HG03571 (cell line): ENCODE data around the gene PLEKHD1.
"Not testable (repeated sequence)": the region's sequence is repeated elsewhere in the genome, so short reads cannot be mapped to it uniquely, and the experiment has no call there.

ENCODE experiments used
- ATAC-seq: cut with Tn5 transposase; IDR thresholded peaks from one replicate; pipeline ENCODE4 v1.9.1; 2021; ENCODE audit not compliant: unreplicated experiment

PLEKHD1 gene

DNA sequence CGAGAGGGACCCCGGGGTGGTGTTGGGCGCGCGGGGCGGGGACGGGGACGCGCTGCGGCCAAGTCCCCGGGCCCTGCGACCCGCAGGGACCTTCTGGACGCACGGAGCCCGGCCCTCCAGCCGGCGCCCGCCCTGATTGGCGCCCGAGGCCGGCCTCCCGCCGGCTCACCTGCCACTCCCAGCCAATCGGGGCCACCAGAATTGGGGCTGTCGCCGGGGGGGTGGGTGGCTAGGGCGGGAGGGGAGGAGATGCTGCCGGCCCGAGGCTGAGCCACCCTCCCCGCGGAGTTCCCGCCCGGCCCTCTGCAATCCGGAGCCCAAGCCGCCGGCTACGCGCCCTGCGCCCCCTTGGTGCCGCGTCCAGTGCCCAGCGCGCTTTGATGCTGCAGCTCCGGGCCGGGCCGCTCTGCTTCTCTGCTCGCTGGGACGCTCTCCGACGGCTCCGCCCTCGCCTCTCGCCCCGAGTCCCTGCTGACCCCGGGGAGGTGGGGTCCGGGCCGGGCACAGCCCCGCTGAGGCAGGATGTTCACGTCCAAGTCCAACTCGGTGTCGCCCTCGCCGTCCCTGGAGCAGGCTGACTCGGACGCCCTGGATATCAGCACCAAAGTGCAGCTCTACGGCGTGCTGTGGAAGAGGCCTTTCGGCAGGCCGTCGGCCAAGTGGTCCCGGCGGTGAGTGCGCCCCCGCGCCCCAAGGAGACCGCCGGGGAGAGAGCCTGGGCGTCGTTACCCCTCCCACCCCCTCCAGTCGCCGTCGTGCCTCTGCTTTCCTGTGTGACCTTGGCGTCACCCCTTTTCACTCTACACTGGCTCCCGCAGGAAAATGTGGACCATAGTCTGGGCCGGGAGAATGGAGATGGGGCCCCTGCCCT is at the start of gene PLEKHD1:
Gene PLEKHD1, plus strand, starts transcription at position 285 of the 871 bp plus-strand sequence. Its CDS starts 238 bp downstream, at position 523.
- no peak for ATAC-seq

DNA sequence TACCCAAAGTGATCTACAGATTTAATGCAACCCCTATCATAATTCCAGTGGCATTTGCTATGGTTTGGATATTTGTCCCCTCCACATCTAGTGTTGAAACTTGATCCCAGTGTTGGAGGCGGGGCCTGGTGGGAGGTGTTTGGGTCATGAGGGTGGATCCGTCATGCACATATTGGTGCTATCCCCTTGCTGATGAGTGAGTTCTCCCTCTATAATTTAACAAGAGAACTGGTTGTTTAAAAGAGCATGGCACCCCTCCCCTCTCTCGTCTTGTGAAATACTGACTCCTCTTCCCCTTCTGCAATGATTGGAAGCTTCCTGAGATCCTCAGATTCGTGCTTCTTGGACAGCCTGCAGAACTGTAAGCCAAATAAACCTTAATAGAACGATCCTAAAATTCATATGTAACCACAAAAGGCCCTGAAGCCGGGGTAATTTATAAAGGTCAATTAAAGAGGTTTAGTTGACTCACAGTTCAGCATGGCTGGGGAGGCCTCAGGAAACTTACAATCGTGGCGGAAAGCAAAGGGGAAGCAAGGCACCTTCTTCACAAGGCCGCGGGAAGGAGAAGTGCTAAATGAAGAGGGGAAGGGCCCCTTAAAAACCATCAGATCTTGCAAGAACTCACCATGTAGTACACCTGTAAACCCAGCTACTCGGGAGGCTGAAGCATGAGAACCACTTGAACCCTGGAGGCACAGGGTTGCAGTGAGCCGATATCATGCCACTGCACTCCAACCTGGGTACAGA is 44.8 kb upstream of the PLEKHD1 start:
- ATAC-seq, result no peak

GRCh38 chr14:69441948-69442347 is 42.6 kb upstream of the PLEKHD1 start:
- ATAC-seq, result no peak

GRCh38 chr14:69443296-69443805 is 41.2 kb upstream of the PLEKHD1 start:
- no peak for ATAC-seq

- ATAC-seq, result no peak
These were observed 35.3 kb upstream of the PLEKHD1 start for GRCh38 chr14:69449216-69449615.

DNA sequence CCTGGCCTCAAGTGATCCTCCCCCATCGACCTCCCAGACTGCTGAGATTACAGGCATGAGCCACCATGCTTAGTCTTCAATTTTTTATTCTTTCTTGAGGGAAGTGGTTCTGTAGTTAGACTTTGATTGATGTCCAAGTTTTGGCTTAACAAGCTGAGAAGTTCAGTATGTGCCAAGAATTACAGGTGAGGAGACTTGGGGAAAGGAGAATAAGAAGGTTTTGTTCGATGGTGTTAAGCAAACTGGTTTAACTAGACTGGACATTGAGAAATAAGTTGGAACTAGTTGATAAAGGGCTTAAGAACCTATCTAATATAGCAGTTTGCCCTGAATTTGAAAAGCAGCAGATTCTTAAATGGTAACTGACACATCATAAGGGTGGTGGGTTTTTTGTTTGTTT is 32.6 kb upstream of the PLEKHD1 start:
- ATAC-seq, result no peak

GRCh38 chr14:69458350-69458749 is 26.2 kb upstream of the PLEKHD1 start:
- no peak for ATAC-seq

DNA sequence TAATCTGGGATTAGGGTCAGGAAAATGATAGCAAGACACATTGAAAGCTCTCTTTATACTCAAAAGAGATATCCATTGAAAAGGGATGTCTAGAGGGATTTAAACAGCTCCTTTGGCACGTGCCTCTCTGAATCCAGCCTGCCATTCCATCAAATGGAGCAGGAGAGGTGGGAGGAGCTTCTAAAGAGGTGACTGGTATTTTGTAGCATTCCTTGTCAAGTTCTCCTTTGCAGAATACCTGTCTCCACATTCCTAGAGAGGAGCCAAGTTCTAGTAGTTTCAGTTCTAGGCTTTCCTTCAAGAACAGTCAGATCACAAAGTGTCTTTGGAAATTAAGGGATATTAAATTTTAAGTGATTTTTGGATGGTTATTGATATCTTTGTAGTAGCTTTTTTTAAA is 25.4 kb upstream of the PLEKHD1 start:
- ATAC-seq, result no peak

DNA sequence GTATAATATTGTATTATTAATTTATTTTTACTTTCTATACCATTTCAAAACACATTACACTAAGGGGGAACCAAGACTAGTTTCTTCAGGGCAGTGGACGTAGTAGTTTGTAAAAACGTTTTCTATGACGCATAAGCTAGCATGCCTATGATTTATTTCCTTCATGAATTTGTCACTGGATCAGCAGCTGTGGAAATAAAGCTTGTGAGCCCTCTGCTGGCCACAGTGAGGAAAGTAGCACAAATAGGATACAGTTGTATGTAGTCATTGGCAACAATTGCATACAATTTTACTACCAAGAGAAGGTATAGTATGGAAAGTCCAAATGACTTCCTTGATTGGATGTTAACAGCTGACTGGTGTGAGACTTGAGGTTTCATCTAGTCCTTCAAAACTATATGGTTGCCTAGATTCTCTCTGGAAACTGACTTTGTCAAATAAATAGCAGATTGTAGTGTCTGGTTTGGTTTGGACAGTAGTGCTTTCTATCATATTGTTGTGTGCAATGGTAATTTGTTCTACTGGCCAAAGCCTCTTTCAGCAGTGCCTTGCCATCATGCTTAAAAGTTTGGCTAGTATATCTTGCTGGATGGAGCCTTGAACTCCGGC is 24.3 kb upstream of the PLEKHD1 start:
- ATAC-seq, result no peak

DNA sequence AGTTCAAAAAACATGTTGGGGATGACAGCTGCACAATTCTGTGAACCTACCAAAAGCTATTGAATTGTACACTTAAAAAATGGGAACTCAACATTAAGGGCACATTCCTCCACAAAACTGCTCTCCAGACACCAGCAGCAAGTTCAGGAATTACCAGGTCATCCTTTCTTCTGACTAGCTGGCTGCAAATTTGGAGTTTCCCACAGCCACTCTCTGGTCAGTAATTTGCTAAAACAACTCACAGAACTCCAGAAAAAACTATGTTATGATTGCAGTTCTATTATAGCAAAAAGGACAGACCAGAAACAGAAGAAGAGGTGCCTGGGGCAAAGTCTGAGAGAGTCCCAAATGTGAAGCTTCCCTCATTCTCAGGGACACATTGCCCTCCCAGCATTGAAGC is 20.1 kb upstream of the PLEKHD1 start:
- ATAC-seq, result no peak

DNA sequence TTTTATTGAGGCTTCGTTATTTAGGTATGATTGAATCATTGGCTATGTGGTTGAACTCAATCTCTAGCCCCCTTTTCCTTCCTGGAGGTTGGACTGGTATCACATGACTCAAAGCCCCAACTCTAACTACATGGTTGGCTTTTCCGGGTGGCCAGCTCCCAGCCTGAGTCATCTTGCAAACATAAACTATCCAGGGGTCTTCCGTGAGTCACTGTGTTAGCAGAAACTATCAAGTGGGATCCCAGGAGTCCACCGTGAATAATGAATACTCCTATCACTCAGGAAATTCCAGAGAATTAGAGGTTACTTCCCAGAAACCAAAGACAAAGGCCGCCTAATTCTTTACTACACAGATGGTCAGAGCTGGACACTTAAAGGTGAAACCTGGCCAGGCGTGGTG is 19.7 kb upstream of the PLEKHD1 start:
- ATAC-seq, result no peak

GRCh38 chr14:69468949-69469348 is 15.6 kb upstream of the PLEKHD1 start:
- no peak for ATAC-seq

- no peak for ATAC-seq
These were observed 13.1 kb upstream of the PLEKHD1 start for GRCh38 chr14:69471436-69471835.

DNA sequence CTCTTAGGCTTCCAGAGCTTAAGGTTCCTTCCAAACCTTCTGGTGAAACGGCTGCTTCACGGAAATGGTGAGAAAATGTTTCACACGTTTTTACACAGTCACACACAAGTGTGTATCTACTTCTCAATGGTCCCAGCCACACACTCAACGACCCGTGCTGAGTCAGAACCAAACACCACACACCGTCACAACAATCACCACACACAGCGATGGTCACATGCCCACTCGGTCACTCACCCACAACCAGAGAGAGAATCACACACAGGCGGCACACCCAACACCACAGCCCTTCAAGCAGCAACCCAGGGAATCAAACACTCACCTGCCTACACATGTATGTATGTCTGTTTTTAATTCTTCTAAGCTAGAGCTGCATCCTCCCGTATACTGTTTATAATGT is 12.6 kb upstream of the PLEKHD1 start:
- ATAC-seq, result no peak

DNA sequence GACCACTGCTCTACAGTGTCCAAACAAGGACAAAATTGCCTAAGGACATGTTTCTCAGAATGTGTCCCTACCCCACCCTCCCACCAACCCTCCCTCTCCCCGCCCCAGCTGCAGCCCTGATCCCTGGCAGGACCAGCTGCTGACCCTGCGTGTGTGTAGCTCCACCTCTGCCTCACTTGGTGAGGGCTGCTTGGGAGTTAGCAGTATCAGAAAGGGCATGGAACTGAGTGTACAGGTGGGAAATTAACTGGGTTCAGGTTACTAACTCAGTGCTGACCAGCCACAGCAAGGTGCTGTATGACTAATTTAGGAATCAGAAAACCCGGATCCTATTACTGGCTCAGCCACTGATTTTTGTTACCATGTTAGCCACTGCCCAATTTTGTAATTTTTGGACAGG is 11.3 kb upstream of the PLEKHD1 start:
- no peak for ATAC-seq

DNA sequence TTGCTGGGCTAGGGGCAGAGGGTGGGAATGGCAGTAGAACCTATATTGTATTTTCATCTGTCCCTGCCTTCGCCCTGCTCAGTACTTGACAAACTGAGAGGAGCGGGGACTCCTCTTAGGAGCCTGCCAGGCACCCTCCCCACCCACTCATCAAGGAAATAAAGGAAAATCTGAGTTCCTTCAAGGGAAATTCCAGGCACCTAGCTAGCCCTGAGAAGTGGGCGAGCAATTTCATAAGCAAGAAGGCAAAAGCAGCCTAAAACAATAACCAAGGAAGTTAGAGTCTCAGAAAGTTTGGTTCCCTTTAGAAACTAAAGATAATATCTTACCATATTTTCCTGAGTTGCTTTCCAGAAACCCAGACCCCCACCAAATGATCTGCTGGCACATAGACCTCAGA is 10.6 kb upstream of the PLEKHD1 start:
- no peak for ATAC-seq

- no peak for ATAC-seq
These were observed 9.2 kb upstream of the PLEKHD1 start for GRCh38 chr14:69475194-69475818.

DNA sequence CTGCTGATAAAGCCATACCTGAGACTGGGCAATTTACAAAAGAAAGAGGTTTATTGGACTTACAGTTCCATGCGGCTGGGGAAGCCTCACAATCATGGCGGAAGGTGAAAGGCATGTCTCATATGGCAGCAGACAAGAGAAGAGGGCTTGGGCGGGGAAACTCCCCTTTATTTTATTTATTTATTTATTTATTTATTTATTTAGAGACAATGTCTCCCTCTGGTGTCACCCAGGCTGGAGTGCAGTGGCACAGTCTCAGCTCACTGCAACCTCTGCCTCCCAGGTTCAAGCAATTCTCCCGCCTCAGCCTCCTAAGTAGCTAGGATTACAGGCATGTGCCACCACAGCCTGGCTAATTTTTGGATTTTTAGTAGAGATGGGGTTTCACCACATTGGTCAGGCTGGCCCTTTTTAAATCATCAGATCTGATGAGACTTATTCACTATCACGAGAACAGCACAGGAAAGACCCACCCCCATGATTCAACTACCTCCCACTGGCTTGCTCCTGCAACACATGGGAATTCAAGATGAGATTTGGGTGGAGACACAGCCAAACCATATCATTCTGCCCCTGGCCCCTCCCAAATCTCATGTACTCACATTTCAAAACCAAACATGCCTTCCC is 7.6 kb upstream of the PLEKHD1 start:
- ATAC-seq, result not testable (repeated sequence)

DNA sequence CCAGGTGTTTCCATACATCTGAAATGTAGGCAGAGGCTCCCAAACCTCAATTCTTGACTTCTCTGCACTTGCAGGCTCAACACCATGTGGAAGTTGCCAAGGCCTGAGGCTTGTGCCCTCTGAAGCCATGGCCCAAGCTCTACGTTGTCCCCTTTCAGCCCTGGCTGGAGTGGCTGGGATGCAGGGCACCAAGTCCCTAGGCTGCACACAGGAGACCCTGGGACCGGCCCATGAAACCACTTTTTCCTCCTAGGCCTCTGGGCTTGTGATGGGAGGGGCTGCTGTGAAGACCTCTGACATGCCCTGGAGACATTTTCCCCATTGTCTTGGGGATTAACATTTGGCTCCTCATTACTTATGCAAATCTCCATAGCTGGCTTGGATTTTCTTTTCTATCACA is 6.5 kb upstream of the PLEKHD1 start:
- not testable (repeated sequence) for ATAC-seq

GRCh38 chr14:69479696-69480095 is 4.8 kb upstream of the PLEKHD1 start:
- no peak for ATAC-seq

GRCh38 chr14:69480136-69480535 is 4.4 kb upstream of the PLEKHD1 start:
- no peak for ATAC-seq
